GM21528 (cell line): Measurements from ENCODE around the gene CENPF.
"Not testable (repeated sequence)": the region's sequence is repeated elsewhere in the genome, so short reads cannot be mapped to it uniquely, and the experiment has no call there.

Experiments
- ATAC-seq: cut with Tn5 transposase; IDR thresholded peaks from one replicate; pipeline ENCODE4 v1.9.1; 2021; ENCODE audit warnings: mild to moderate bottlenecking, moderate library complexity; ENCODE audit not compliant: unreplicated experiment, low FRiP score

Gene CENPF

GRCh38 chr1:214602764-214603657 lies at the start of gene CENPF:
Gene CENPF (plus strand): TSS chr1:214603195. CDS start chr1:214613755, 10,560 bp downstream.
- ATAC-seq, result peak; percentile 100

- no peak for ATAC-seq
These were observed 44.9 kb upstream of the CENPF start for GRCh38 chr1:214557952-214558735.

GRCh38 chr1:214563881-214564280 lies 39.1 kb upstream of the CENPF start:
- ATAC-seq, result no peak

- no peak for ATAC-seq
These were observed 37.7 kb upstream of the CENPF start for GRCh38 chr1:214565310-214565709.

GRCh38 chr1:214566158-214567104 lies 36.6 kb upstream of the CENPF start:
- ATAC-seq, result peak; percentile 55

GRCh38 chr1:214567481-214567980 lies 35.5 kb upstream of the CENPF start:
- no peak for ATAC-seq

- ATAC-seq, result no peak
These were observed 34.7 kb upstream of the CENPF start for GRCh38 chr1:214568328-214568727.

- no peak for ATAC-seq
These were observed 33.5 kb upstream of the CENPF start for GRCh38 chr1:214569357-214570004.

- no peak for ATAC-seq
These were observed 32.6 kb upstream of the CENPF start for GRCh38 chr1:214570442-214570841.

- ATAC-seq, result no peak
These were observed 31.7 kb upstream of the CENPF start for GRCh38 chr1:214571281-214571680.

GRCh38 chr1:214573386-214574318 lies 29.3 kb upstream of the CENPF start:
- ATAC-seq, result no peak

- no peak for ATAC-seq
These were observed 28.2 kb upstream of the CENPF start for GRCh38 chr1:214574598-214575411.

- ATAC-seq, result not testable (repeated sequence)
These were observed 26.9 kb upstream of the CENPF start for GRCh38 chr1:214576120-214576519.

GRCh38 chr1:214579183-214579582 lies 23.8 kb upstream of the CENPF start:
- ATAC-seq, result no peak

- no peak for ATAC-seq
These were observed 21.2 kb upstream of the CENPF start for GRCh38 chr1:214581785-214582184.

- ATAC-seq, result no peak
These were observed 20.6 kb upstream of the CENPF start for GRCh38 chr1:214582289-214582891.

- no peak for ATAC-seq
These were observed 19.9 kb upstream of the CENPF start for GRCh38 chr1:214583113-214583512.
